ENCODE data around the gene ROR2. TPM values are rescaled to one million over a fixed set of nuclear protein-coding genes. Genes with fewer than 3 reads are reported as not detected.

Gene ROR2
- total RNA-seq, 1 experiment from 2014 or later, result 2.7 TPM

DNA sequence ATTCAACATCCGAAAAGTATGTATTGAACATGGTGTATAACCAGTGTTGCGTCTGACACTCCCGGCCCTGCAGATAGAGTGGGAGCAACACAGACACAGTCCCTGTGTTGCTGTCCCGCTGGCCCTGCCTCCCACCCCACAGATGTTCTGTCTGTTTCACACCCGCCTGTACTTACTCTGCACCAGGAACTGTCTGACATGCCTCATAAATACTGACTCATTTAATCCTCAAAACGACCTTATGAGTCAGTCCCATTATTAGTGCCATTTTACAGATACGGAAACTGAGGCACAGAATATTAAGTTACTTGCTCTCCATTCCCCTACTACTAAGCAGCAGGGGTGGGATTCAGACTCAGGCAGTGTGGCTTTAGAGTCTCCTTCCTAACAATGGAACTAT lies 416.6 kb downstream of the ROR2 start:
- no peak overlapping the region for H4K91ac ChIP-seq (ENCODE audit: insufficient read length, low read depth, low read length)
- H3K27me3 Mint-ChIP-seq (ENCODE audit: low read depth), result no peaks in the 10 kb centered on the region
- H3K36me3 Mint-ChIP-seq (ENCODE audit: insufficient read depth in 1 of 3, low read depth in 3 of 3), result no peaks in the 10 kb centered on the region

More for the DNA sequence above, 416.6 kb downstream of the ROR2 start:
- Histone ChIP-seq H3K4me1 (ENCODE audit: insufficient read depth, low read length) (no peaks in the 10 kb centered on the region), H2BK20ac (ENCODE audit: low read depth, low read length, poor library complexity, severe bottlenecking) (no peak overlapping the region), H3K23me2 (ENCODE audit: insufficient read length, low read depth, low read length, poor library complexity, severe bottlenecking) (no peaks in the 10 kb centered on the region), H3K4me2 (ENCODE audit: insufficient read depth, insufficient read length, low read length) (no peak overlapping the region), H3K79me1 (ENCODE audit: insufficient read depth, low read depth, low read length, poor library complexity, severe bottlenecking) (no peaks in the 10 kb centered on the region), H4K20me1 (ENCODE audit: control insufficient read depth, insufficient read depth, insufficient read length) (no peaks in the 10 kb centered on the region), H2BK12ac (ENCODE audit: insufficient read length, low read depth, low read length) (no peak overlapping the region), H3K9me3 (ENCODE audit: control insufficient read depth, low read depth, low read length) (no peaks in the 10 kb centered on the region), H3K9ac (ENCODE audit: extremely low read depth, insufficient read length, low read length) (no peak overlapping the region), H3K4ac (ENCODE audit: low read depth, low read length) (no peak overlapping the region), H3T11ph (ENCODE audit: low read length) (no peak overlapping the region), H3K56ac (ENCODE audit: insufficient read length, low read depth, low read length) (no peak overlapping the region), H3K27ac (ENCODE audit: insufficient read length, low read depth, low read length) (no peak overlapping the region), H2BK15ac (ENCODE audit: low read depth, low read length) (no peak overlapping the region), H3K18ac (ENCODE audit: insufficient read length, low read depth, low read length) (no peak overlapping the region), H3K23ac (ENCODE audit: insufficient read length, low read depth, low read length) (no peak overlapping the region), H4K5ac (ENCODE audit: insufficient read length, low read depth, low read length) (no peak overlapping the region), H3K79me2 (ENCODE audit: insufficient read depth, low read length) (no peaks in the 10 kb centered on the region), H2BK120ac (ENCODE audit: low read depth, low read length, poor library complexity, severe bottlenecking) (no peak overlapping the region), H4K8ac (replicated peaks; ENCODE audit: insufficient read length, low read depth, low read length) (no peak overlapping the region), H2AK5ac (ENCODE audit: insufficient read length, low read length) (no peak overlapping the region), H2BK5ac (ENCODE audit: insufficient read length, low read length) (no peak overlapping the region), H3K27me3 (ENCODE audit: insufficient read depth, low read length) (no peaks in the 10 kb centered on the region), H2AFZ (ENCODE audit: low read length) (no peak overlapping the region), H3K14ac (ENCODE audit: insufficient read depth, low read length) (no peak overlapping the region)
- peaks cover 15 to 18% of the 10 kb centered on the region in 2 experiments for H3K4me1 Mint-ChIP-seq
- no peak for DNase-seq
- H3K27ac Mint-ChIP-seq, result no peak overlapping the region; a peak in 1 of 7 replicates
- no CpG with 5 or more reads among the region's 7 CpGs for whole genome bisulfite sequencing (ENCODE audit: extremely low coverage, insufficient read length, low lambda C conversion rate)
- TF ChIP-seq, protein P1, sequence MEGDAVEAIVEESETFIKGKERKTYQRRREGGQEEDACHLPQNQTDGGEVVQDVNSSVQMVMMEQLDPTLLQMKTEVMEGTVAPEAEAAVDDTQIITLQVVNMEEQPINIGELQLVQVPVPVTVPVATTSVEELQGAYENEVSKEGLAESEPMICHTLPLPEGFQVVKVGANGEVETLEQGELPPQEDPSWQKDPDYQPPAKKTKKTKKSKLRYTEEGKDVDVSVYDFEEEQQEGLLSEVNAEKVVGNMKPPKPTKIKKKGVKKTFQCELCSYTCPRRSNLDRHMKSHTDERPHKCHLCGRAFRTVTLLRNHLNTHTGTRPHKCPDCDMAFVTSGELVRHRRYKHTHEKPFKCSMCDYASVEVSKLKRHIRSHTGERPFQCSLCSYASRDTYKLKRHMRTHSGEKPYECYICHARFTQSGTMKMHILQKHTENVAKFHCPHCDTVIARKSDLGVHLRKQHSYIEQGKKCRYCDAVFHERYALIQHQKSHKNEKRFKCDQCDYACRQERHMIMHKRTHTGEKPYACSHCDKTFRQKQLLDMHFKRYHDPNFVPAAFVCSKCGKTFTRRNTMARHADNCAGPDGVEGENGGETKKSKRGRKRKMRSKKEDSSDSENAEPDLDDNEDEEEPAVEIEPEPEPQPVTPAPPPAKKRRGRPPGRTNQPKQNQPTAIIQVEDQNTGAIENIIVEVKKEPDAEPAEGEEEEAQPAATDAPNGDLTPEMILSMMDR (conservative IDR thresholded peaks at IDR 0.05), result no peak
- H3K4me3 Mint-ChIP-seq, result no peak overlapping the region
- no peaks in the 10 kb centered on the region for H3K9me3 Mint-ChIP-seq
